Endothelial cell of hepatic sinusoid (primary cell): ENCODE data around the gene SMYD3.

Experiments used
- in situ Hi-C: cut with HindIII; loops from 2 replicates; pipeline ENCODE4 v1.10.0; 2017; ENCODE audit warnings: low sequenced_read_pairs

SMYD3 gene

GRCh38 chr1:246317332-246318035 is 189.6 kb downstream of the SMYD3 start:
- in situ Hi-C loops = no loop called here

GRCh38 chr1:246311461-246311860 is 195.6 kb downstream of the SMYD3 start:
- in situ Hi-C loops = no loop called here

GRCh38 chr1:246309247-246309884 is 197.7 kb downstream of the SMYD3 start:
- in situ Hi-C loops = no loop called here

GRCh38 chr1:246308533-246309075 is 198.5 kb downstream of the SMYD3 start:
- in situ Hi-C loops = no loop called here

- in situ Hi-C loops = no loop called here
Measured at GRCh38 chr1:246306415-246307037, 200.6 kb downstream of the SMYD3 start.

- in situ Hi-C loops = no loop called here
Measured at GRCh38 chr1:246304484-246305259, 202.4 kb downstream of the SMYD3 start.

- in situ Hi-C loops = no loop called here
Measured at GRCh38 chr1:246302711-246303317, 204.3 kb downstream of the SMYD3 start.

GRCh38 chr1:246302251-246302625 is 204.8 kb downstream of the SMYD3 start:
- in situ Hi-C loops = no loop called here

GRCh38 chr1:246301553-246302250 is 205.4 kb downstream of the SMYD3 start:
- in situ Hi-C loops = no loop called here

GRCh38 chr1:246300626-246301549 is 206.2 kb downstream of the SMYD3 start:
- in situ Hi-C loops = no loop called here

- in situ Hi-C loops = no loop called here
Measured at GRCh38 chr1:246297279-246298265, 209.5 kb downstream of the SMYD3 start.

GRCh38 chr1:246295968-246296367 is 211.1 kb downstream of the SMYD3 start:
- in situ Hi-C loops = no loop called here

- in situ Hi-C loops = no loop called here
Measured at GRCh38 chr1:246295340-246295739, 211.7 kb downstream of the SMYD3 start.

GRCh38 chr1:246294263-246294662 is 212.8 kb downstream of the SMYD3 start:
- in situ Hi-C loops = no loop called here

- in situ Hi-C loops = no loop called here
Measured at GRCh38 chr1:246293366-246294121, 213.5 kb downstream of the SMYD3 start.

- in situ Hi-C loops = no loop called here
Measured at GRCh38 chr1:246292571-246292970, 214.5 kb downstream of the SMYD3 start.

GRCh38 chr1:246291127-246291526 is 216.0 kb downstream of the SMYD3 start:
- in situ Hi-C loops = no loop called here
